Spinal cord (tissue), 10 donors: ENCODE measurements around the gene ZNF641. TPM values are rescaled to one million over a fixed set of nuclear protein-coding genes. Genes with fewer than 3 reads are reported as not detected.

Source experiments
- DNase-seq, 6 donors: peaks; one replicate each; pipeline versions ENCODE4 v3.0.0 to v3.0.0-alpha.2; 2013 to 2015; ENCODE audit warnings: low spot score in 6 of 6, low read depth in 4 of 6
- H3K27ac ChIP-seq: one replicate; pipeline ENCODE4 v1.5.1; 2013; ENCODE audit warnings: low read depth, low read length, control low read depth
- H3K27me3 ChIP-seq: one replicate; pipeline ENCODE4 v1.6.1; 2013; ENCODE audit warnings: low read length; ENCODE audit not compliant: control insufficient read depth, insufficient read depth
- H3K36me3 ChIP-seq: one replicate; pipeline ENCODE4 v1.6.1; 2013; ENCODE audit warnings: low read length; ENCODE audit not compliant: control insufficient read depth, insufficient read depth
- H3K4me1 ChIP-seq: one replicate; pipeline ENCODE4 v1.6.1; 2013; ENCODE audit warnings: low read length; ENCODE audit not compliant: control insufficient read depth, insufficient read depth
- H3K4me3 ChIP-seq: one replicate; pipeline ENCODE4 v1.5.1; 2013; ENCODE audit warnings: low read depth, low read length, control low read depth
- H3K9me3 ChIP-seq: one replicate; pipeline ENCODE4 v1.6.1; 2013; ENCODE audit warnings: low read length; ENCODE audit not compliant: control insufficient read depth, insufficient read depth
- WGBS: methylation state at CpG from one replicate; pipeline ENCODE4 v1.1.5; 2013; ENCODE audit warnings: missing lambda C conversion rate; ENCODE audit not compliant: insufficient coverage; 5-methylcytosine and 5-hydroxymethylcytosine counted together
- polyA plus RNA-seq, 2 donors: library from polyadenylated mRNA; unstranded; fragments of 120-200 nt; gene quantifications; one replicate each; pipeline ENCODE4 v1.2.1, GENCODE V29; 2013; ENCODE audit not compliant: insufficient read length in 2 of 2
- total RNA-seq, 2 donors: library from RNA; depleted of rRNA in 1 of 2; stranded (reverse); fragments of 120-200 nt in 1 of 2; fragments of >200 nt in 1 of 2; gene quantifications; one replicate each; pipeline versions ENCODE4 v1.2.3 to v1.2.4, GENCODE V29; 2013 to 2014
- donor health status: healthy.

Gene ZNF641
- total and polyA plus RNA-seq, 4 donors = 28.5 to 35.8 (median 31.3) TPM

DNA sequence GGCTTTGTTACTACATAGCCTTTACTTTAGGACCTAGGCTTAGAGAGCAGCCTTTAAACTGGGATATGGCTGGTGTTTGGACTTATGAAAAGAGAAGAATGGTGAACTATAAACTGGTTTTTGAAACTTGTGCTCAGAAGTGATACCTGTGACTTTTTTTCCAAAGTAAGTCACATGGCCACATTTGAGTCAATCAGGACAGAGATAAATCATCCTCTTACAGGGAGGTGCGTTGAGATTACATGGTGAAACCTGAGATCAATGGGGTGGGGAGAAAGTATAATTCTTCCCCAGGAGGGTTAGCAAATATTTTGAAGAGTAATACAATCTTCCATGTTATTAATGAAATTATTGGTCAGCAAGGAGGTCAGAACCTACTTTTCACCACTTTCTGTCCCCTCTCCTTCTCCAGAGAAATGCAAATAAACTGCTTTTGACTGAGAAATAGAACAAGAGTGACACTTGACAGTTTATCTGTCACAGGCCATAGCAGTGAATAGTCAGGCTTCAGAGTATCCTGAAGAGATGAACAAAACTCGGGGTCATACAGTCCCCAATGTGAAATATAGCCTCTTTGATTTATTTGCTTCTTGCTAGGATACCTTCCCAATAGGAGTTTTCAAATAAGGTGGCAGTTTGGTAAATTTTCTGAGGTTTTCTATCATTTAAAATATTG lies 11.1 kb upstream of the ZNF641 start:
- Histone ChIP-seq H3K4me1 (no peaks in the 10 kb centered on the region), H3K36me3 (no peaks in the 10 kb centered on the region), H3K4me3 (no peak overlapping the region), H3K9me3 (no peaks in the 10 kb centered on the region), H3K27me3 (no peaks in the 10 kb centered on the region), H3K27ac (no peak overlapping the region)
- DNase-seq = no peak
- no CpG with 5 or more reads among the region's 2 CpGs for WGBS

DNA sequence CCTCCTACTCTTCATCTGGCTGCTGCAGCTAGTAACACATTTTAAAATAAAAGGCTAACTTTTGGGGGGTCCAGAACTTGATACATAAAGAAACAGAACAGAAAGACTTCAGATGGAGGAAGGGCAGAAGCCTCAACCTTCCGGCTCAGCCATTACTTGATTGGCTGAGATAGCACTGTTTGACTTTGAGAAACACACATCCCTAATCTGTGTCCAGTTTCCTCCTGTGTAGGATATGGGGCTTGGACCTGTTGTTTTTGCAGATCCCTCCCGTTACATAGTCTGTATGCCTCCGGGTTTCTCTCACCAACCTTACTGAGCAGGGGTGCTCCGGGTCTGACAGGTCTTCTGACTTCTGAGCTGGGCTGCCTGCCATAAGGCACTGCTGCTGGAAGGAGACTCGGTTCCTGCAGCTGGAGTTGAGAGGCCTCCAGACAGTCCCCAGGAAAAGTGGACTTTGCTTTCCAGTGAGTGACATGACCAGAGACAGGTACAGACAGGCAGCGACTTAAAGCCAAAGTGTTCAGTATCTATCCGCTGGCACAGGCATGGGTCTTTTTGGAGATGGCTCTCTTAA lies 8.3 kb upstream of the ZNF641 start:
- Histone ChIP-seq H3K36me3 (no peaks in the 10 kb centered on the region), H3K9me3 (no peaks in the 10 kb centered on the region), H3K27ac (no peak overlapping the region), H3K4me1 (no peaks in the 10 kb centered on the region), H3K4me3 (no peak overlapping the region), H3K27me3 (no peaks in the 10 kb centered on the region)
- 86% methylated on average over 6 of the region's 7 CpGs for WGBS
- no peak for DNase-seq

DNA sequence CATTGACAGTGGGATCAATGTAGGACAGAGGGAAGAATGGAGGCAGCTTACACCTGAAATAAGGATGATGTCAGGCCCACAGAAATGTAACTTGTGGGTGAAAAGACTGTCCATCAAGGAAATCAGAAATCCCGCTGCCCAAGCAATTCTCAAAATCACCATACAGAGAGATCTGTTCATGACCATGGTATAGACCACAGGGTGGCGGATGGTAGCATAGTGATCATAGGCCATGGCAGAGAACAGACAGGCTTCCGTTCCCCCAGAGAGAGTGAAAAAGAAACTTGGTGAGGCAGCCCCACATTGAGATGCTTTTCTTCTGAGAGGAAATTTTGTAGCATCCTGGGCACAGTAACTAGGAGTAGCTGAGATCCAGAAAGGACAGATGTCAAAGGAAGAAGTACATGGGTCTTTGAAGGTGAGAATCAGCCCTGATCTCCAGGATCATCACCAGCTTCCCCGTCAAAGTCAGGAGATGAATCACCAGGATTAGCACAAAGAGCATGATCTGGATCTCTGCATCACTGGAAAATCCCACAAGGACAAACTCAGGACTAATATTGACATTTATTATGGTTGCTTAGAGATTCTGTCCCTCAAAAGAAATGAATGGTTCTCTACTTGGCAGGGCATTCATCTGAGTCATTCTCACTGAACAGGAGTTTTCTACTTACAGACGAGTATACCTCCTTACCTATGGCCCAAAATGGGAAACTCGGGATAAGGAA lies 5.5 kb upstream of the ZNF641 start:
- peaks cover 3% of the 10 kb centered on the region for H3K4me1 ChIP-seq
- no peak overlapping the region for H3K4me3 ChIP-seq
- no peaks in the 10 kb centered on the region for H3K36me3 ChIP-seq
- H3K27me3 ChIP-seq = no peaks in the 10 kb centered on the region
- WGBS = 100% methylated on average over 2 of the region's 6 CpGs
- no peaks in the 10 kb centered on the region for H3K9me3 ChIP-seq
- H3K27ac ChIP-seq = no peak overlapping the region
- no peak for DNase-seq

DNA sequence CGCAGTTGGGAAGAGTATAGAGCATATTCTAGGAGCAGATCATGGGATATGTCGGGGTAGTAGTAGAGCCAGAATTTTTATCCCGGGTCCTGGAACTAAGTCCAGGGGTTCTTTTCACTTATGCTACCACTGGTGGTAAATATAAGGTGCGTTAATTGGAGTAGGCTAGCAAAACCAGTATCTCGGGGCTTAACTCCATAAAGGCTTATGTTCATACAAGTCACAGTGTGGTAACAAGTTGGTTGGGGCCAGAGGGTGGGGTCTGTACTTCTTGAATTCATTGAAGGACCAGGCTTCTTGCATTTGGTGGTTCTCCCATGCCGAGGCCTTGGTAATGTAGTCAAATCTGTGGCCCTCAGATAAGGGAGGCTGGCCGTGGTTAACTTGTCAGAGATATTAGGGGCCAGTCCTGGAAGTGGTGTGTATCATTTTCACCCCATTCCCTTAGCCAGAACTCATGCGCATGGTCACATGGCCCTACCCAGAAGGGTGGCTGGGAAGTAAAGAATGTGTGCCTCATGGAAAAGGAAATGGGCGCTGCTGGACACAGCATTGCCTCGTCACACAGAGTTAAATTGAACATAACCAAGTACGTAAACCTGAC lies 1.5 kb upstream of the ZNF641 start:
- Histone ChIP-seq H3K27me3 (no peaks in the 10 kb centered on the region), H3K4me1 (peaks cover 10% of the 10 kb centered on the region), H3K36me3 (peaks cover 6% of the 10 kb centered on the region), H3K9me3 (no peaks in the 10 kb centered on the region), H3K27ac (no peak overlapping the region), H3K4me3 (no peak overlapping the region)
- DNase-seq = no peak
- WGBS = 94% methylated on average over 5 of the region's 11 CpGs

- H3K9me3 ChIP-seq = no peaks in the 10 kb centered on the region
- H3K27ac ChIP-seq = peak overlapping the region; percentile 87
- no peaks in the 10 kb centered on the region for H3K27me3 ChIP-seq
- peak in 3 of 6 donors; percentile 39 to 49 (median 39) for DNase-seq
- WGBS = 0% methylated on average over 31 of the region's 36 CpGs
- peaks cover 10% of the 10 kb centered on the region for H3K4me1 ChIP-seq
- peaks cover 14% of the 10 kb centered on the region for H3K36me3 ChIP-seq
- H3K4me3 ChIP-seq = peak overlapping the region; percentile 78
Observed at GRCh38 chr12:48351022-48351708, 446 bp upstream of the ZNF641 start.

- H3K27ac ChIP-seq = peak overlapping the region; percentile 93
- peak overlapping the region; percentile 73 for H3K4me3 ChIP-seq
- 63% methylated on average over 1 of the region's 2 CpGs for WGBS
- no peaks in the 10 kb centered on the region for H3K27me3 ChIP-seq
- H3K4me1 ChIP-seq = peaks cover 10% of the 10 kb centered on the region
- H3K36me3 ChIP-seq = peaks cover 27% of the 10 kb centered on the region
- H3K9me3 ChIP-seq = no peaks in the 10 kb centered on the region
- peak in 1 of 6 donors; percentile 32 for DNase-seq
Observed at GRCh38 chr12:48349471-48349870, 1.2 kb downstream of the ZNF641 start.

- 100% methylated on average over 7 of the region's 8 CpGs for WGBS
Observed at GRCh38 chr12:48342980-48343379, 7.7 kb downstream of the ZNF641 start.

GRCh38 chr12:48340943-48341342 lies 9.8 kb downstream of the ZNF641 start:
- Histone ChIP-seq H3K4me3 (no peak overlapping the region), H3K4me1 (no peaks in the 10 kb centered on the region), H3K36me3 (peaks cover 24% of the 10 kb centered on the region), H3K27ac (no peak overlapping the region), H3K27me3 (no peaks in the 10 kb centered on the region), H3K9me3 (no peaks in the 10 kb centered on the region)
- 60% methylated on average over 1 of the region's 2 CpGs for WGBS
- DNase-seq = no peak

More at GRCh38 chr12:48342980-48343379, 7.7 kb downstream of the ZNF641 start:
- no peak overlapping the region for H3K27ac ChIP-seq
- no peaks in the 10 kb centered on the region for H3K4me1 ChIP-seq
- DNase-seq = no peak
- H3K9me3 ChIP-seq = no peaks in the 10 kb centered on the region
- peaks cover 36% of the 10 kb centered on the region for H3K36me3 ChIP-seq
- no peaks in the 10 kb centered on the region for H3K27me3 ChIP-seq
- no peak overlapping the region for H3K4me3 ChIP-seq

- no peak for DNase-seq
- Histone ChIP-seq H3K4me1 (no peaks in the 10 kb centered on the region), H3K27me3 (no peaks in the 10 kb centered on the region), H3K9me3 (no peaks in the 10 kb centered on the region), H3K27ac (no peak overlapping the region), H3K4me3 (no peak overlapping the region), H3K36me3 (peaks cover 12% of the 10 kb centered on the region)
- WGBS = 60% methylated on average over 1 of the region's 3 CpGs
Observed at GRCh38 chr12:48339442-48340117, 11.1 kb downstream of the ZNF641 start.
